IgD-negative memory B cell (primary cell): ENCODE measurements around the gene COL4A6. TPM values are rescaled to one million over a fixed set of nuclear protein-coding genes. Genes with fewer than 3 reads are reported as not detected.

Source experiments
- H3K27ac Mint-ChIP-seq, 3 donors: one replicate each; pipeline ENCODE4 v1.8.0; 2020 to 2022; ENCODE audit warnings: mild to moderate bottlenecking in 3 of 3, mixed read lengths in 3 of 3, moderate library complexity in 1 of 3
- H3K27me3 Mint-ChIP-seq: one replicate; pipeline ENCODE4 v1.8.0; 2021; ENCODE audit warnings: mixed read lengths
- H3K36me3 Mint-ChIP-seq: one replicate; pipeline ENCODE4 v1.8.0; 2020; ENCODE audit warnings: mild to moderate bottlenecking, mixed read lengths
- H3K4me1 Mint-ChIP-seq, 3 donors: one replicate each; pipeline ENCODE4 v1.8.0; 2020 to 2022; ENCODE audit warnings: mixed read lengths in 3 of 3, mild to moderate bottlenecking in 1 of 3
- H3K4me3 Mint-ChIP-seq, 4 donors: one replicate each; pipeline ENCODE4 v1.8.0; 2020 to 2022; ENCODE audit warnings: mild to moderate bottlenecking in 4 of 4, mixed read lengths in 4 of 4, moderate library complexity in 3 of 4
- H3K9me3 Mint-ChIP-seq, 3 donors: one replicate each; pipeline ENCODE4 v1.8.0; 2020 to 2021; ENCODE audit warnings: mixed read lengths in 3 of 3, mild to moderate bottlenecking in 1 of 3
- polyA plus RNA-seq: library from polyadenylated mRNA; unstranded; fragments of 300-500 nt; fragmentation: Illumina TruSeq; gene quantifications from one replicate; pipeline ENCODE4 v1.2.3, GENCODE V29; 2021

Gene COL4A6
- polyA plus RNA-seq, 1 donor from 2014 or later = not detected

GRCh38 chrX:108209006-108209554 is 229.1 kb downstream of the COL4A6 start:
- no peaks in the 10 kb centered on the region for H3K4me1 Mint-ChIP-seq

GRCh38 chrX:108203540-108203939 is 234.7 kb downstream of the COL4A6 start:
- H3K9me3 Mint-ChIP-seq = no peaks in the 10 kb centered on the region
- no peaks in the 10 kb centered on the region for H3K4me1 Mint-ChIP-seq

More at GRCh38 chrX:108209006-108209554, 229.1 kb downstream of the COL4A6 start:
- Mint-ChIP-seq H3K27me3 (peaks cover 4% of the 10 kb centered on the region), H3K9me3 (no peaks in the 10 kb centered on the region), H3K27ac (no peak overlapping the region), H3K4me3 (no peak overlapping the region), H3K36me3 (peaks cover 2% of the 10 kb centered on the region)

GRCh38 chrX:108199691-108200090 is 238.5 kb downstream of the COL4A6 start:
- H3K4me3 Mint-ChIP-seq = no peak overlapping the region
- H3K27ac Mint-ChIP-seq = no peak overlapping the region
- no peaks in the 10 kb centered on the region for H3K36me3 Mint-ChIP-seq
- H3K9me3 Mint-ChIP-seq = no peaks in the 10 kb centered on the region
- H3K27me3 Mint-ChIP-seq = peaks cover 15% of the 10 kb centered on the region
- no peaks in the 10 kb centered on the region for H3K4me1 Mint-ChIP-seq

More at GRCh38 chrX:108203540-108203939, 234.7 kb downstream of the COL4A6 start:
- H3K27me3 Mint-ChIP-seq = peaks cover 20% of the 10 kb centered on the region
- H3K27ac Mint-ChIP-seq = no peak overlapping the region
- no peak overlapping the region for H3K4me3 Mint-ChIP-seq
- peaks cover 2% of the 10 kb centered on the region for H3K36me3 Mint-ChIP-seq

GRCh38 chrX:108199041-108199440 is 239.2 kb downstream of the COL4A6 start:
- H3K36me3 Mint-ChIP-seq = no peaks in the 10 kb centered on the region
- H3K27me3 Mint-ChIP-seq = peaks cover 15% of the 10 kb centered on the region
- no peak overlapping the region for H3K4me3 Mint-ChIP-seq
- peak overlapping the region in 1 of 3 donors; percentile 14 for H3K27ac Mint-ChIP-seq
- no peaks in the 10 kb centered on the region for H3K4me1 Mint-ChIP-seq
- no peaks in the 10 kb centered on the region for H3K9me3 Mint-ChIP-seq

- no peak overlapping the region for H3K4me3 Mint-ChIP-seq
- H3K4me1 Mint-ChIP-seq = no peaks in the 10 kb centered on the region
- H3K36me3 Mint-ChIP-seq = no peaks in the 10 kb centered on the region
- H3K27ac Mint-ChIP-seq = no peak overlapping the region
- no peaks in the 10 kb centered on the region for H3K9me3 Mint-ChIP-seq
- peaks cover 12% of the 10 kb centered on the region for H3K27me3 Mint-ChIP-seq
These were observed 239.8 kb downstream of the COL4A6 start for GRCh38 chrX:108198420-108198819.

- Mint-ChIP-seq H3K4me3 (no peak overlapping the region), H3K4me1 (no peaks in the 10 kb centered on the region), H3K36me3 (no peaks in the 10 kb centered on the region), H3K9me3 (peaks cover 0 to 2% (median 0%) of the 10 kb centered on the region in 3 donors), H3K27me3 (peaks cover 4% of the 10 kb centered on the region), H3K27ac (no peak overlapping the region)
These were observed 251.4 kb downstream of the COL4A6 start for GRCh38 chrX:108186811-108187210.

- peaks cover 6% of the 10 kb centered on the region for H3K27me3 Mint-ChIP-seq
- peak overlapping the region in 1 of 3 donors; percentile 25 for H3K27ac Mint-ChIP-seq
- H3K4me1 Mint-ChIP-seq = no peaks in the 10 kb centered on the region
- no peaks in the 10 kb centered on the region for H3K36me3 Mint-ChIP-seq
- H3K9me3 Mint-ChIP-seq = no peaks in the 10 kb centered on the region
- H3K4me3 Mint-ChIP-seq = no peak overlapping the region
These were observed 260.1 kb downstream of the COL4A6 start for GRCh38 chrX:108178143-108178498.

GRCh38 chrX:108177351-108178142 is 260.7 kb downstream of the COL4A6 start:
- peaks cover 2% of the 10 kb centered on the region for H3K27me3 Mint-ChIP-seq
- H3K4me3 Mint-ChIP-seq = no peak overlapping the region
- no peaks in the 10 kb centered on the region for H3K9me3 Mint-ChIP-seq
- no peaks in the 10 kb centered on the region for H3K4me1 Mint-ChIP-seq
- H3K36me3 Mint-ChIP-seq = no peaks in the 10 kb centered on the region
- H3K27ac Mint-ChIP-seq = no peak overlapping the region

- Mint-ChIP-seq H3K4me1 (no peaks in the 10 kb centered on the region), H3K4me3 (no peak overlapping the region), H3K27me3 (no peaks in the 10 kb centered on the region), H3K27ac (no peak overlapping the region), H3K9me3 (peaks cover 0 to 2% (median 0%) of the 10 kb centered on the region in 3 donors), H3K36me3 (no peaks in the 10 kb centered on the region)
These were observed 264.3 kb downstream of the COL4A6 start for GRCh38 chrX:108173874-108174273.

GRCh38 chrX:108171671-108172070 is 266.6 kb downstream of the COL4A6 start:
- no peak overlapping the region for H3K4me3 Mint-ChIP-seq
- H3K4me1 Mint-ChIP-seq = peaks cover 0 to 5% (median 0%) of the 10 kb centered on the region in 3 donors
- no peaks in the 10 kb centered on the region for H3K27me3 Mint-ChIP-seq
- H3K9me3 Mint-ChIP-seq = peaks cover 0 to 2% (median 0%) of the 10 kb centered on the region in 3 donors
- H3K36me3 Mint-ChIP-seq = no peaks in the 10 kb centered on the region
- no peak overlapping the region for H3K27ac Mint-ChIP-seq

GRCh38 chrX:108169768-108170167 is 268.5 kb downstream of the COL4A6 start:
- Mint-ChIP-seq H3K9me3 (peaks cover 0 to 2% (median 0%) of the 10 kb centered on the region in 3 donors), H3K27me3 (peaks cover 3% of the 10 kb centered on the region), H3K4me1 (peaks cover 0 to 5% (median 0%) of the 10 kb centered on the region in 3 donors), H3K36me3 (no peaks in the 10 kb centered on the region), H3K27ac (no peak overlapping the region), H3K4me3 (no peak overlapping the region)

GRCh38 chrX:108168961-108169740 is 269.1 kb downstream of the COL4A6 start:
- Mint-ChIP-seq H3K27me3 (peaks cover 3% of the 10 kb centered on the region), H3K4me1 (peaks cover 0 to 5% (median 0%) of the 10 kb centered on the region in 3 donors), H3K9me3 (peaks cover 0 to 2% (median 0%) of the 10 kb centered on the region in 3 donors), H3K4me3 (no peak overlapping the region), H3K27ac (no peak overlapping the region), H3K36me3 (no peaks in the 10 kb centered on the region)

- Mint-ChIP-seq H3K4me1 (peaks cover 0 to 5% (median 4%) of the 10 kb centered on the region in 3 donors), H3K27ac (no peak overlapping the region), H3K4me3 (no peak overlapping the region), H3K9me3 (peaks cover 0 to 3% (median 2%) of the 10 kb centered on the region in 3 donors), H3K27me3 (peaks cover 3% of the 10 kb centered on the region), H3K36me3 (no peaks in the 10 kb centered on the region)
These were observed 270.9 kb downstream of the COL4A6 start for GRCh38 chrX:108167211-108167872.

GRCh38 chrX:108165383-108166111 is 272.7 kb downstream of the COL4A6 start:
- Mint-ChIP-seq H3K27me3 (peaks cover 3% of the 10 kb centered on the region), H3K27ac (no peak overlapping the region), H3K9me3 (peaks cover 0 to 3% (median 0%) of the 10 kb centered on the region in 3 donors), H3K36me3 (no peaks in the 10 kb centered on the region), H3K4me3 (no peak overlapping the region), H3K4me1 (peaks cover 0 to 5% (median 4%) of the 10 kb centered on the region in 3 donors)
